K562 (cell line): Measurements from ENCODE around the gene SAMD10. TPM values are rescaled to one million over a fixed set of nuclear protein-coding genes. Genes with fewer than 3 reads are reported as not detected.

ENCODE experiments used
- DPF2 ChIP-seq: fragments of 450-650 bp; IDR thresholded peaks from 2 replicates; pipeline ENCODE4 v1.6.1; 2016
- FOSL1 ChIP-seq: fragments of 200-800 bp; sonication (Bioruptor generic); conservative IDR thresholded peaks from 2 replicates; pipeline ENCODE4 v1.6.1; 2016; ENCODE audit warnings: missing genetic modification characterization, missing compliant biosample characterization
- NCOA6 ChIP-seq: fragments of 450-650 bp; IDR thresholded peaks from 2 replicates; pipeline ENCODE4 v1.6.1; 2017; ENCODE audit warnings: mild to moderate bottlenecking
- SIN3B ChIP-seq: fragments of 450-650 bp; IDR thresholded peaks from 2 replicates; pipeline ENCODE4 v1.6.1; 2017; ENCODE audit warnings: low read depth, mild to moderate bottlenecking, moderate library complexity
- ZNF316 ChIP-seq: fragments of 450-650 bp; IDR thresholded peaks from 2 replicates; pipeline ENCODE4 v1.6.1; 2016
- ZNF717 ChIP-seq: fragments of 250-450 bp; sonication (Bioruptor Pico); IDR thresholded peaks from 2 replicates; pipeline ENCODE4 v1.5.0; 2021
- polyA plus RNA-seq, 8 experiments: library from polyadenylated mRNA; depleted of rRNA in 4 of 8; stranded (reverse) in 5 of 8; unstranded in 3 of 8; fragments of >200 nt; fragmentation: Nextera tagmentation in 2 of 8; fragmentation: Illumina TruSeq in 1 of 8; extraction: Ambion mirVana in 2 of 8; extraction: Trizol in 1 of 8; gene quantifications; 2 replicates each; pipeline versions ENCODE4 v1.2.1 to v1.2.3, GENCODE V29; 2011 to 2014; ENCODE audit warnings: inconsistent platforms in 1 of 8, missing spikeins in 1 of 8
- total RNA-seq, 7 experiments: library from RNA; depleted of rRNA in 6 of 7; stranded (reverse); fragments of >200 nt in 6 of 7; fragmentation: Illumina TruSeq in 2 of 7; extraction: Trizol in 2 of 7; gene quantifications; 2 replicates each; pipeline versions ENCODE4 v1.2.1 to v1.2.3, GENCODE V29; 2011 to 2021; ENCODE audit warnings: low replicate concordance in 1 of 7
- TF ChIP-seq, protein P1 (sequence below): fragments of 250-450 bp; sonication (Bioruptor Pico); IDR thresholded peaks from 2 replicates; pipeline ENCODE4 v1.5.0; 2022; ENCODE audit warnings: mild to moderate bottlenecking
- TF ChIP-seq, protein P2 (sequence below), 2 experiments: fragments of 450-650 bp in 1 of 2; sonication (generic) in 1 of 2; formaldehyde crosslinking in 1 of 2; IDR thresholded peaks; 2 replicates each; pipeline versions ENCODE4 v1.7.1 to v1.9.0; 2016 to 2022; ENCODE audit warnings: inconsistent platforms in 1 of 2, mild to moderate bottlenecking in 1 of 2, missing genetic modification reagents in 1 of 2
- TF ChIP-seq, protein P3 (sequence below), 2 experiments: fragments of 200-800 bp in 1 of 2; sonication (Bioruptor generic) in 1 of 2; sonication (generic) in 1 of 2; formaldehyde crosslinking in 1 of 2; IDR thresholded peaks in 1 of 2; conservative IDR thresholded peaks in 1 of 2; 2 replicates each; pipeline versions ENCODE4 v1.5.0 to v1.6.1; 2016 to 2020; ENCODE audit warnings: missing compliant biosample characterization in 1 of 2, missing genetic modification characterization in 1 of 2, missing genetic modification reagents in 1 of 2

Gene SAMD10
- total and polyA plus RNA-seq, 9 of the 15 experiments (the other 6 are each of a cell fraction or from before 2014, with no cell fraction given): 0.37 to 15.2 (median 4.8) TPM

DNA sequence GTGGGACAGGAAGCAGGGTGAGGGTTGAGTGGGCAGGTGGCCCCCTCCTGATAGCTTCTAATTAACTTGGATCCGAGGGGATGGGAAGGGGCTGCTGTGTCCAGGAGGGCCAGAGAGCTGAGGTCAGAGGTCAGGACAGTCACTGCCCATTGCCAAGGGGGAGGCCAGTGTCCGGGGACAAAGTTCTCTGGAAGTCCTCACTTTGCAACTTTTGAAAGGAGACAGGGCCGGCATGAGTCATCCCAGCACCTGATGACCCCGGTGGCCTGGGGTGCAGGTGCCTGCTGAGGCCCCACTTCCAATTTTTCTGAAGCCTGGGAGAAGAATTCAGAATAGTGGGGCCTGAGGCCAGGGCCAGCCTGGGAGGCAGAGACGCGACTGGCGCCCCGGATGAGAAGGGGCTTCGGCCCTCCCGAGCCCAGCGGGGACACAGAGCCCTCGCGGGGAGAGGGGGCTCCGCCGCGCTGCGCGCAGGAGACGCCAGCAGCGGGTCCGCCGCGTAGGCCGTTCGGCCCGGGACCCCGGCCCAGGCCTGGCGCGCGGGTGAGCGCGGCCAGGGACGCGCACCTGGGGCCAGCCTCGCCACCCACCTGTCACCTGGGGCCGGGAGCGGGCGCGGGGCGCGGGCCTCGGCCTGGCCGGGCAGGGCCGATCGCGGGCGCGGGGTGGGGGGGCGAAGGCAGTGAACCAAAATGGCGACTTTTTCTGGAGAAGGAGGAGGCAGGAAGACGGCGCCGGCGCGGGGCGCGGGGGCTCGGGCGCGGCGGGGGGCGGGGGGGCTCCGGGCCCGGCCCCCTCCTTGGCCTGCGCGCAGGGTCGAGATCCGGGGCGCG is 10.3 kb downstream of the SAMD10 start (continued):
- TF ChIP-seq, protein P1, sequence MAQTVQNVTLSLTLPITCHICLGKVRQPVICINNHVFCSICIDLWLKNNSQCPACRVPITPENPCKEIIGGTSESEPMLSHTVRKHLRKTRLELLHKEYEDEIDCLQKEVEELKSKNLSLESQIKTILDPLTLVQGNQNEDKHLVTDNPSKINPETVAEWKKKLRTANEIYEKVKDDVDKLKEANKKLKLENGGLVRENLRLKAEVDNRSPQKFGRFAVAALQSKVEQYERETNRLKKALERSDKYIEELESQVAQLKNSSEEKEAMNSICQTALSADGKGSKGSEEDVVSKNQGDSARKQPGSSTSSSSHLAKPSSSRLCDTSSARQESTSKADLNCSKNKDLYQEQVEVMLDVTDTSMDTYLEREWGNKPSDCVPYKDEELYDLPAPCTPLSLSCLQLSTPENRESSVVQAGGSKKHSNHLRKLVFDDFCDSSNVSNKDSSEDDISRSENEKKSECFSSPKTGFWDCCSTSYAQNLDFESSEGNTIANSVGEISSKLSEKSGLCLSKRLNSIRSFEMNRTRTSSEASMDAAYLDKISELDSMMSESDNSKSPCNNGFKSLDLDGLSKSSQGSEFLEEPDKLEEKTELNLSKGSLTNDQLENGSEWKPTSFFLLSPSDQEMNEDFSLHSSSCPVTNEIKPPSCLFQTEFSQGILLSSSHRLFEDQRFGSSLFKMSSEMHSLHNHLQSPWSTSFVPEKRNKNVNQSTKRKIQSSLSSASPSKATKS (CRISPR knock-in tag): no peak
- TF ChIP-seq FOSL1 (peak; percentile 67), NCOA6 (no peak), ZNF316 (no peak), ZNF717 (CRISPR knock-in tag) (no peak), DPF2 (no peak), SIN3B (0 out of 2 replicates have a peak, but pooled peaks have one; percentile 27)
- TF ChIP-seq, protein P2, sequence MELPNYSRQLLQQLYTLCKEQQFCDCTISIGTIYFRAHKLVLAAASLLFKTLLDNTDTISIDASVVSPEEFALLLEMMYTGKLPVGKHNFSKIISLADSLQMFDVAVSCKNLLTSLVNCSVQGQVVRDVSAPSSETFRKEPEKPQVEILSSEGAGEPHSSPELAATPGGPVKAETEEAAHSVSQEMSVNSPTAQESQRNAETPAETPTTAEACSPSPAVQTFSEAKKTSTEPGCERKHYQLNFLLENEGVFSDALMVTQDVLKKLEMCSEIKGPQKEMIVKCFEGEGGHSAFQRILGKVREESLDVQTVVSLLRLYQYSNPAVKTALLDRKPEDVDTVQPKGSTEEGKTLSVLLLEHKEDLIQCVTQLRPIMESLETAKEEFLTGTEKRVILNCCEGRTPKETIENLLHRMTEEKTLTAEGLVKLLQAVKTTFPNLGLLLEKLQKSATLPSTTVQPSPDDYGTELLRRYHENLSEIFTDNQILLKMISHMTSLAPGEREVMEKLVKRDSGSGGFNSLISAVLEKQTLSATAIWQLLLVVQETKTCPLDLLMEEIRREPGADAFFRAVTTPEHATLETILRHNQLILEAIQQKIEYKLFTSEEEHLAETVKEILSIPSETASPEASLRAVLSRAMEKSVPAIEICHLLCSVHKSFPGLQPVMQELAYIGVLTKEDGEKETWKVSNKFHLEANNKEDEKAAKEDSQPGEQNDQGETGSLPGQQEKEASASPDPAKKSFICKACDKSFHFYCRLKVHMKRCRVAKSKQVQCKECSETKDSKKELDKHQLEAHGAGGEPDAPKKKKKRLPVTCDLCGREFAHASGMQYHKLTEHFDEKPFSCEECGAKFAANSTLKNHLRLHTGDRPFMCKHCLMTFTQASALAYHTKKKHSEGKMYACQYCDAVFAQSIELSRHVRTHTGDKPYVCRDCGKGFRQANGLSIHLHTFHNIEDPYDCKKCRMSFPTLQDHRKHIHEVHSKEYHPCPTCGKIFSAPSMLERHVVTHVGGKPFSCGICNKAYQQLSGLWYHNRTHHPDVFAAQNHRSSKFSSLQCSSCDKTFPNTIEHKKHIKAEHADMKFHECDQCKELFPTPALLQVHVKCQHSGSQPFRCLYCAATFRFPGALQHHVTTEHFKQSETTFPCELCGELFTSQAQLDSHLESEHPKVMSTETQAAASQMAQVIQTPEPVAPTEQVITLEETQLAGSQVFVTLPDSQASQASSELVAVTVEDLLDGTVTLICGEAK (IDR thresholded peaks at IDR 0.05): no peak
- TF ChIP-seq, protein P2 (CRISPR knock-in tag; IDR thresholded peaks at IDR 0.05): no peak
- TF ChIP-seq, protein P3, sequence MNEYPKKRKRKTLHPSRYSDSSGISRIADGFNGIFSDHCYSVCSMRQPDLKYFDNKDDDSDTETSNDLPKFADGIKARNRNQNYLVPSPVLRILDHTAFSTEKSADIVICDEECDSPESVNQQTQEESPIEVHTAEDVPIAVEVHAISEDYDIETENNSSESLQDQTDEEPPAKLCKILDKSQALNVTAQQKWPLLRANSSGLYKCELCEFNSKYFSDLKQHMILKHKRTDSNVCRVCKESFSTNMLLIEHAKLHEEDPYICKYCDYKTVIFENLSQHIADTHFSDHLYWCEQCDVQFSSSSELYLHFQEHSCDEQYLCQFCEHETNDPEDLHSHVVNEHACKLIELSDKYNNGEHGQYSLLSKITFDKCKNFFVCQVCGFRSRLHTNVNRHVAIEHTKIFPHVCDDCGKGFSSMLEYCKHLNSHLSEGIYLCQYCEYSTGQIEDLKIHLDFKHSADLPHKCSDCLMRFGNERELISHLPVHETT (CRISPR knock-in tag; conservative IDR thresholded peaks at IDR 0.05 in 1 of 2, IDR thresholded peaks at IDR 0.05 in 1 of 2): 0 out of 4 replicates have a peak, but pooled peaks of 1 of the 2 experiments have one; percentile 11
